HUES64 (cell line): ENCODE data around the gene DCAF17.
"Not testable (repeated sequence)": the region's sequence is repeated elsewhere in the genome, so short reads cannot be mapped to it uniquely, and the experiment has no call there.

Experiments used
- H3K27ac ChIP-seq: 2 replicates; pipeline ENCODE4 v1.7.0; 2013; ENCODE audit warnings: low read depth, low read length, inconsistent platforms
- H3K27me3 ChIP-seq: 2 replicates; pipeline ENCODE4 v1.6.1; 2013; ENCODE audit warnings: mild to moderate bottlenecking, low read length; ENCODE audit not compliant: insufficient read depth
- H3K36me3 ChIP-seq: 2 replicates; pipeline ENCODE4 v1.6.1; 2013; ENCODE audit warnings: mild to moderate bottlenecking, low read length; ENCODE audit not compliant: insufficient read depth
- H3K4me1 ChIP-seq: 2 replicates; pipeline ENCODE4 v1.6.1; 2013; ENCODE audit warnings: mild to moderate bottlenecking, low read length, moderate library complexity; ENCODE audit not compliant: insufficient read depth
- H3K4me3 ChIP-seq: 2 replicates; pipeline ENCODE4 v1.5.1; 2013; ENCODE audit warnings: mild to moderate bottlenecking, low read length, moderate library complexity
- H3K9ac ChIP-seq: 2 replicates; pipeline ENCODE4 v1.6.1; 2013; ENCODE audit warnings: mild to moderate bottlenecking, low read depth, low read length
- H3K9me3 ChIP-seq: 2 replicates; pipeline ENCODE4 v1.6.1; 2013; ENCODE audit warnings: low read depth, low read length; ENCODE audit not compliant: insufficient read depth
- WGBS: fragments of 150-250, 120-280 bp; methylation state at CpG from one replicate; pipeline ENCODE4 v1.1.7; 2013; ENCODE audit warnings: missing lambda C conversion rate; 5-methylcytosine and 5-hydroxymethylcytosine counted together

Gene DCAF17

GRCh38 chr2:171410624-171411023, 23.4 kb upstream of the DCAF17 start:
- Histone ChIP-seq H3K4me3 (no peak overlapping the region), H3K27me3 (no peaks in the 10 kb centered on the region), H3K36me3 (no peaks in the 10 kb centered on the region), H3K27ac (no peak overlapping the region), H3K9ac (no peak overlapping the region), H3K9me3 (no peaks in the 10 kb centered on the region), H3K4me1 (peaks cover 38% of the 10 kb centered on the region)

GRCh38 chr2:171411214-171411613, 22.8 kb upstream of the DCAF17 start:
- Histone ChIP-seq H3K27me3 (no peaks in the 10 kb centered on the region), H3K4me3 (no peak overlapping the region), H3K9me3 (no peaks in the 10 kb centered on the region), H3K4me1 (peaks cover 42% of the 10 kb centered on the region), H3K36me3 (no peaks in the 10 kb centered on the region), H3K27ac (no peak overlapping the region), H3K9ac (no peak overlapping the region)
- WGBS: no CpG with 5 or more reads among the region's 1 CpG

GRCh38 chr2:171411791-171412483, 22.1 kb upstream of the DCAF17 start:
- Histone ChIP-seq H3K9me3 (no peaks in the 10 kb centered on the region), H3K9ac (no peak overlapping the region), H3K4me3 (no peak overlapping the region), H3K27ac (no peak overlapping the region), H3K36me3 (no peaks in the 10 kb centered on the region), H3K4me1 (peaks cover 42% of the 10 kb centered on the region), H3K27me3 (no peaks in the 10 kb centered on the region)
- WGBS: 93% methylated on average over 2 of the region's 2 CpGs

- no peak overlapping the region for H3K4me3 ChIP-seq
- H3K27ac ChIP-seq: no peak overlapping the region
- H3K9ac ChIP-seq: no peak overlapping the region
- WGBS: 95% methylated on average over 2 of the region's 2 CpGs
- H3K27me3 ChIP-seq: no peaks in the 10 kb centered on the region
- H3K4me1 ChIP-seq: peaks cover 42% of the 10 kb centered on the region
- H3K36me3 ChIP-seq: no peaks in the 10 kb centered on the region
- H3K9me3 ChIP-seq: no peaks in the 10 kb centered on the region
These were observed 21.4 kb upstream of the DCAF17 start for GRCh38 chr2:171412571-171413175.

GRCh38 chr2:171414645-171415044, 19.4 kb upstream of the DCAF17 start:
- WGBS: 96% methylated on average over 4 of the region's 4 CpGs
- H3K9me3 ChIP-seq, H3K27ac ChIP-seq, H3K4me3 ChIP-seq, H3K27me3 ChIP-seq, H3K9ac ChIP-seq, H3K36me3 ChIP-seq: not testable (repeated sequence)
- peaks cover 29% of the 10 kb centered on the region for H3K4me1 ChIP-seq

GRCh38 chr2:171416009-171416926, 17.8 kb upstream of the DCAF17 start:
- WGBS: 53% methylated on average over 7 of the region's 7 CpGs
- H3K4me3 ChIP-seq: no peak overlapping the region

GRCh38 chr2:171419333-171419732, 14.7 kb upstream of the DCAF17 start:
- Histone ChIP-seq H3K27ac (no peak overlapping the region), H3K27me3 (no peaks in the 10 kb centered on the region), H3K36me3 (peaks cover 9% of the 10 kb centered on the region), H3K9ac (no peak overlapping the region), H3K4me3 (no peak overlapping the region), H3K9me3 (peaks cover 18% of the 10 kb centered on the region), H3K4me1 (peaks cover 4% of the 10 kb centered on the region)
- WGBS: 86% methylated on average over 2 of the region's 2 CpGs

More at GRCh38 chr2:171416009-171416926, 17.8 kb upstream of the DCAF17 start:
- Histone ChIP-seq H3K9me3 (no peaks in the 10 kb centered on the region), H3K27ac (no peak overlapping the region), H3K27me3 (no peaks in the 10 kb centered on the region), H3K9ac (no peak overlapping the region), H3K4me1 (peaks cover 13% of the 10 kb centered on the region), H3K36me3 (no peaks in the 10 kb centered on the region)

GRCh38 chr2:171420728-171421563, 13.1 kb upstream of the DCAF17 start:
- H3K27me3 ChIP-seq: no peaks in the 10 kb centered on the region
- no peak overlapping the region for H3K4me3 ChIP-seq
- H3K36me3 ChIP-seq: peaks cover 15% of the 10 kb centered on the region
- WGBS: 97% methylated on average over 1 of the region's 3 CpGs
- H3K27ac ChIP-seq: no peak overlapping the region
- H3K4me1 ChIP-seq: peaks cover under 1% of the 10 kb centered on the region; the same call in 1 of the 2 replicates
- H3K9me3 ChIP-seq: peaks cover 30% of the 10 kb centered on the region
- H3K9ac ChIP-seq: no peak overlapping the region

- H3K27ac ChIP-seq, H3K4me1 ChIP-seq, H3K27me3 ChIP-seq, H3K9ac ChIP-seq, H3K4me3 ChIP-seq: not testable (repeated sequence)
- peaks cover 18% of the 10 kb centered on the region for H3K36me3 ChIP-seq
- 97% methylated on average over 2 of the region's 2 CpGs for WGBS
- H3K9me3 ChIP-seq: peaks cover 36% of the 10 kb centered on the region
These were observed 11.1 kb upstream of the DCAF17 start for GRCh38 chr2:171422710-171423495.
